Trophoblast cell (in vitro differentiated cells and primary cell): ENCODE results near the gene RTN1.

ENCODE experiments used
- DNase-seq, 2 donors: peaks; one replicate each; pipeline ENCODE4 v3.0.0-alpha.2; 2016
- H2AFZ ChIP-seq: 2 replicates; pipeline ENCODE4 v1.6.1; 2013; ENCODE audit warnings: low read length, moderate library complexity, mild to moderate bottlenecking; ENCODE audit not compliant: insufficient read depth, poor library complexity
- H2AK5ac ChIP-seq: 2 replicates; pipeline ENCODE4 v1.6.1; 2013; ENCODE audit warnings: mild to moderate bottlenecking, low read length
- H2BK120ac ChIP-seq: 2 replicates; pipeline ENCODE4 v1.6.1; 2013; ENCODE audit warnings: low read length, mild to moderate bottlenecking, moderate library complexity; ENCODE audit not compliant: insufficient read depth, poor library complexity
- H2BK12ac ChIP-seq: 2 replicates; pipeline ENCODE4 v1.6.1; 2013; ENCODE audit warnings: mild to moderate bottlenecking, low read length, moderate library complexity
- H2BK5ac ChIP-seq: 2 replicates; pipeline ENCODE4 v1.6.1; 2013; ENCODE audit warnings: low read length, low read depth, moderate library complexity, mild to moderate bottlenecking; ENCODE audit not compliant: poor library complexity
- H3K14ac ChIP-seq: 2 replicates; pipeline ENCODE4 v1.6.1; 2013; ENCODE audit warnings: mild to moderate bottlenecking, low read length
- H3K18ac ChIP-seq: 2 replicates; pipeline ENCODE4 v1.6.1; 2013; ENCODE audit warnings: mild to moderate bottlenecking, low read length
- H3K23ac ChIP-seq: 2 replicates; pipeline ENCODE4 v1.6.1; 2013; ENCODE audit warnings: low read length
- H3K27ac ChIP-seq: 2 replicates; pipeline ENCODE4 v1.5.1; 2013; ENCODE audit warnings: low read depth, mild to moderate bottlenecking, inconsistent platforms, low read length, moderate library complexity
- H3K27me3 ChIP-seq: 2 replicates; pipeline ENCODE4 v1.6.1; 2013; ENCODE audit warnings: inconsistent platforms, mild to moderate bottlenecking, low read length, moderate library complexity; ENCODE audit not compliant: insufficient read depth
- H3K36me3 ChIP-seq, 2 experiments: 1 replicate in 1 of 2; 2 replicates in 1 of 2; pipeline ENCODE4 v1.6.1; 2013; ENCODE audit warnings: low read length in 2 of 2, mild to moderate bottlenecking in 2 of 2, moderate library complexity in 1 of 2; ENCODE audit not compliant: insufficient read depth in 2 of 2, control insufficient read depth in 1 of 2
- H3K4ac ChIP-seq: 2 replicates; pipeline ENCODE4 v1.6.1; 2013; ENCODE audit warnings: low read depth, mild to moderate bottlenecking, low read length, moderate library complexity
- H3K4me1 ChIP-seq, 2 experiments: 1 replicate in 1 of 2; 2 replicates in 1 of 2; pipeline ENCODE4 v1.6.1; 2013; ENCODE audit warnings: low read length in 2 of 2, mild to moderate bottlenecking in 2 of 2, moderate library complexity in 1 of 2; ENCODE audit not compliant: insufficient read depth in 2 of 2, control insufficient read depth in 1 of 2
- H3K4me2 ChIP-seq: 2 replicates; pipeline ENCODE4 v1.6.1; 2013; ENCODE audit warnings: inconsistent platforms, mild to moderate bottlenecking, low read length, moderate library complexity
- H3K4me3 ChIP-seq: 2 replicates; pipeline ENCODE4 v1.5.1; 2013; ENCODE audit warnings: mild to moderate bottlenecking, low read depth, low read length, inconsistent platforms
- H3K79me1 ChIP-seq: one replicate; pipeline ENCODE4 v1.6.1; 2013; ENCODE audit warnings: low read length
- H3K79me2 ChIP-seq: 2 replicates; pipeline ENCODE4 v1.6.1; 2013; ENCODE audit warnings: low read length, mild to moderate bottlenecking; ENCODE audit not compliant: control insufficient read depth, insufficient read depth, poor library complexity
- H3K9ac ChIP-seq: 2 replicates; pipeline ENCODE4 v1.6.1; 2013; ENCODE audit warnings: mild to moderate bottlenecking, low read length
- H3K9me3 ChIP-seq: 2 replicates; pipeline ENCODE4 v1.6.1; 2013; ENCODE audit warnings: low read depth, mild to moderate bottlenecking, control low read depth, inconsistent platforms, low read length; ENCODE audit not compliant: insufficient read depth
- H4K12ac ChIP-seq: 2 replicates; pipeline ENCODE4 v1.6.1; 2013; ENCODE audit warnings: low read depth, mild to moderate bottlenecking, low read length, moderate library complexity
- H4K8ac ChIP-seq: 2 replicates; pipeline ENCODE4 v1.6.1; 2013; ENCODE audit warnings: low read depth, mild to moderate bottlenecking, low read length, moderate library complexity
- H4K91ac ChIP-seq: one replicate; pipeline ENCODE4 v1.6.1; 2013; ENCODE audit warnings: low read depth, mild to moderate bottlenecking, low read length, moderate library complexity
- whole genome bisulfite sequencing: extraction: QIAGEN DNeasy Blood & Tissue Kit; methylation state at CpG from one replicate; pipeline ENCODE4 v1.1.7; 2013; ENCODE audit warnings: missing lambda C conversion rate; ENCODE audit not compliant: insufficient read length, insufficient coverage; ENCODE audit errors: extremely low coverage; 5-methylcytosine and 5-hydroxymethylcytosine counted together

Gene RTN1

GRCh38 chr14:59583755-59584154 lies 286.8 kb downstream of the RTN1 start:
- WGBS, result no CpG with 5 or more reads among the region's 2 CpGs
- no peak overlapping the region for H3K4me3 ChIP-seq
- H3K9ac ChIP-seq, result no peak overlapping the region
- no peak for DNase-seq
- H3K4me2 ChIP-seq, result no peak overlapping the region
- H3K27ac ChIP-seq, result no peak overlapping the region
- H3K27me3 ChIP-seq, result no peaks in the 10 kb centered on the region
- H2AFZ ChIP-seq, result no peak overlapping the region
- no peak overlapping the region for H3K4ac ChIP-seq
- H2BK12ac ChIP-seq, result no peak overlapping the region
- H3K4me1 ChIP-seq, result no peaks in the 10 kb centered on the region
- no peak overlapping the region for H4K91ac ChIP-seq
- no peaks in the 10 kb centered on the region for H3K79me2 ChIP-seq
- H2BK5ac ChIP-seq, result no peak overlapping the region
- no peaks in the 10 kb centered on the region for H3K36me3 ChIP-seq
- no peak overlapping the region for H2BK120ac ChIP-seq
- no peak overlapping the region for H4K8ac ChIP-seq
- H3K14ac ChIP-seq, result no peak overlapping the region
- no peak overlapping the region for H4K12ac ChIP-seq
- H3K79me1 ChIP-seq, result no peaks in the 10 kb centered on the region
- H3K23ac ChIP-seq, result no peak overlapping the region
- H3K9me3 ChIP-seq, result no peaks in the 10 kb centered on the region
- H3K18ac ChIP-seq, result no peak overlapping the region
- no peak overlapping the region for H2AK5ac ChIP-seq

GRCh38 chr14:59582845-59583509 lies 287.6 kb downstream of the RTN1 start:
- Histone ChIP-seq H3K36me3 (no peaks in the 10 kb centered on the region), H4K12ac (no peak overlapping the region), H3K79me2 (no peaks in the 10 kb centered on the region), H3K9ac (no peak overlapping the region), H3K18ac (no peak overlapping the region), H3K4me1 (no peaks in the 10 kb centered on the region), H2BK120ac (no peak overlapping the region), H3K27me3 (no peaks in the 10 kb centered on the region), H3K4ac (no peak overlapping the region), H2BK12ac (no peak overlapping the region), H3K4me3 (no peak overlapping the region), H4K8ac (no peak overlapping the region), H2AFZ (no peak overlapping the region), H2AK5ac (no peak overlapping the region), H4K91ac (no peak overlapping the region), H3K27ac (no peak overlapping the region), H3K9me3 (no peaks in the 10 kb centered on the region), H3K23ac (no peak overlapping the region), H3K79me1 (no peaks in the 10 kb centered on the region), H2BK5ac (no peak overlapping the region), H3K14ac (no peak overlapping the region), H3K4me2 (no peak overlapping the region)
- DNase-seq, result no peak
- WGBS, result no CpG with 5 or more reads among the region's 23 CpGs

DNA sequence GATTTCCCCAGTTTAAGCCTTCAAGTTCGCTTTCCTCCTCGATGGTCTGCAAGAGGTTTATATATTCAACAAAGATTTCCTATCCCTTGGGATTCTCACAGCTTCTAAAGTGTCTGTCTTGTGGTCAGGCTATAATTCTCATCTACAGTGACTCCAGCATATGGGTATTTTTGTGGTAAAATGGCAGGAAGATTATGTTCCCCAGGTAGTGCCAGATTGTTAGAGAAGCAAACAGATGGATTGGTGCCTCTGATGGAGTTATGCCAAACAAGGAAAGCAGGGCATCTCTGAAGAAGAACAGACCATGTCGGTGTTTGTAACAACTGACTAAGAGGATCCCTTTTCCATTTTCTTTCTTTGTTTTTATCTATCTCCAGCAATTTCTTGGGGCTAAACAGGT lies 288.4 kb downstream of the RTN1 start:
- Histone ChIP-seq H3K4me1 (no peaks in the 10 kb centered on the region), H3K18ac (no peak overlapping the region), H3K27ac (no peak overlapping the region), H3K27me3 (no peaks in the 10 kb centered on the region), H3K9ac (no peak overlapping the region), H2BK5ac (no peak overlapping the region), H3K79me2 (no peaks in the 10 kb centered on the region), H2BK12ac (no peak overlapping the region), H3K4ac (no peak overlapping the region), H2AK5ac (no peak overlapping the region), H3K79me1 (no peaks in the 10 kb centered on the region), H3K4me2 (no peak overlapping the region), H3K9me3 (no peaks in the 10 kb centered on the region), H2AFZ (no peak overlapping the region), H3K23ac (no peak overlapping the region), H3K14ac (no peak overlapping the region), H3K36me3 (no peaks in the 10 kb centered on the region), H4K8ac (no peak overlapping the region), H4K91ac (no peak overlapping the region), H2BK120ac (no peak overlapping the region), H3K4me3 (no peak overlapping the region), H4K12ac (no peak overlapping the region)
- no CpG with 5 or more reads among the region's 3 CpGs for WGBS
- DNase-seq, result no peak

- H3K27me3 ChIP-seq, result no peaks in the 10 kb centered on the region
- no peak overlapping the region for H4K12ac ChIP-seq
- no peak overlapping the region for H2AK5ac ChIP-seq
- H3K4me1 ChIP-seq, result peaks cover 0 to 2% of the 10 kb centered on the region in 2 experiments
- H4K91ac ChIP-seq, result no peak overlapping the region
- no peak overlapping the region for H3K23ac ChIP-seq
- WGBS, result no CpG with 5 or more reads among the region's 2 CpGs
- no peak overlapping the region for H3K14ac ChIP-seq
- H3K79me2 ChIP-seq, result no peaks in the 10 kb centered on the region
- peaks cover 3% of the 10 kb centered on the region for H3K9me3 ChIP-seq
- no peak overlapping the region for H3K9ac ChIP-seq
- H3K4me2 ChIP-seq, result no peak overlapping the region
- no peak overlapping the region for H3K27ac ChIP-seq
- DNase-seq, result no peak
- H3K4me3 ChIP-seq, result no peak overlapping the region
- H3K18ac ChIP-seq, result no peak overlapping the region
- no peak overlapping the region for H2BK12ac ChIP-seq
- H4K8ac ChIP-seq, result no peak overlapping the region
- H2BK5ac ChIP-seq, result no peak overlapping the region
- H3K36me3 ChIP-seq, result no peaks in the 10 kb centered on the region
- no peak overlapping the region for H2AFZ ChIP-seq
- no peak overlapping the region for H3K4ac ChIP-seq
- H3K79me1 ChIP-seq, result no peaks in the 10 kb centered on the region
- H2BK120ac ChIP-seq, result no peak overlapping the region
Observed at GRCh38 chr14:59580911-59581310, 289.7 kb downstream of the RTN1 start.
